AG10803 (cell line): ENCODE measurements around the gene HOXC6.

Experiments
- DNase-seq: peaks from one replicate; pipeline ENCODE4 v3.0.0; 2010; ENCODE audit warnings: low read depth
- H3K4me3 ChIP-seq: 2 replicates; pipeline ENCODE4 v1.5.1; 2011; ENCODE audit warnings: mild to moderate bottlenecking, low read length, control low read depth
- TF ChIP-seq, protein P1 (sequence below): conservative IDR thresholded peaks from 2 replicates; pipeline ENCODE4 v1.5.1; 2011; ENCODE audit warnings: mild to moderate bottlenecking, low read length, control low read depth, inconsistent platforms

Gene HOXC6

DNA sequence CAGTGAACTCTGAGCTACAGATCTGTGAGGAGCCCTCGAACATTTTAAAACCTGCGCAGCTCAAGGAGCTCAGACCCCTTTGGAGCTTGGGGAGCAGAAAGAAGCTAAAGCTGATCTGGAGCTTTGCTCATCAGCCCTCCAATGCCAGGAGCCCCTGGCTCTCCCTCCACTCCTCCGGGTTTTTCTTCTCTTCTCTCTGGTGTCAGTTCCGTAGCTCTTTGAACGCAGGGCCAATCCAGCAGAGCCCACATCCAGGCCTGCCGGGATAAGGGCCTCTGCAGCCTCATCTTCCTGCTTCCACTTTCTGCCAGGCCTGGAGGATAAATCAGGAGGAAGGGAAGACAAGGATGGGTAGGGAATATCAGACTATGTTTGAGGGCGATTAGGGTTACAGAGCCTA lies 31.4 kb downstream of the HOXC6 start:
- TF ChIP-seq, protein P1, sequence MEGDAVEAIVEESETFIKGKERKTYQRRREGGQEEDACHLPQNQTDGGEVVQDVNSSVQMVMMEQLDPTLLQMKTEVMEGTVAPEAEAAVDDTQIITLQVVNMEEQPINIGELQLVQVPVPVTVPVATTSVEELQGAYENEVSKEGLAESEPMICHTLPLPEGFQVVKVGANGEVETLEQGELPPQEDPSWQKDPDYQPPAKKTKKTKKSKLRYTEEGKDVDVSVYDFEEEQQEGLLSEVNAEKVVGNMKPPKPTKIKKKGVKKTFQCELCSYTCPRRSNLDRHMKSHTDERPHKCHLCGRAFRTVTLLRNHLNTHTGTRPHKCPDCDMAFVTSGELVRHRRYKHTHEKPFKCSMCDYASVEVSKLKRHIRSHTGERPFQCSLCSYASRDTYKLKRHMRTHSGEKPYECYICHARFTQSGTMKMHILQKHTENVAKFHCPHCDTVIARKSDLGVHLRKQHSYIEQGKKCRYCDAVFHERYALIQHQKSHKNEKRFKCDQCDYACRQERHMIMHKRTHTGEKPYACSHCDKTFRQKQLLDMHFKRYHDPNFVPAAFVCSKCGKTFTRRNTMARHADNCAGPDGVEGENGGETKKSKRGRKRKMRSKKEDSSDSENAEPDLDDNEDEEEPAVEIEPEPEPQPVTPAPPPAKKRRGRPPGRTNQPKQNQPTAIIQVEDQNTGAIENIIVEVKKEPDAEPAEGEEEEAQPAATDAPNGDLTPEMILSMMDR, result no peak
- H3K4me3 ChIP-seq, result no peak overlapping the region
- no peak for DNase-seq

DNA sequence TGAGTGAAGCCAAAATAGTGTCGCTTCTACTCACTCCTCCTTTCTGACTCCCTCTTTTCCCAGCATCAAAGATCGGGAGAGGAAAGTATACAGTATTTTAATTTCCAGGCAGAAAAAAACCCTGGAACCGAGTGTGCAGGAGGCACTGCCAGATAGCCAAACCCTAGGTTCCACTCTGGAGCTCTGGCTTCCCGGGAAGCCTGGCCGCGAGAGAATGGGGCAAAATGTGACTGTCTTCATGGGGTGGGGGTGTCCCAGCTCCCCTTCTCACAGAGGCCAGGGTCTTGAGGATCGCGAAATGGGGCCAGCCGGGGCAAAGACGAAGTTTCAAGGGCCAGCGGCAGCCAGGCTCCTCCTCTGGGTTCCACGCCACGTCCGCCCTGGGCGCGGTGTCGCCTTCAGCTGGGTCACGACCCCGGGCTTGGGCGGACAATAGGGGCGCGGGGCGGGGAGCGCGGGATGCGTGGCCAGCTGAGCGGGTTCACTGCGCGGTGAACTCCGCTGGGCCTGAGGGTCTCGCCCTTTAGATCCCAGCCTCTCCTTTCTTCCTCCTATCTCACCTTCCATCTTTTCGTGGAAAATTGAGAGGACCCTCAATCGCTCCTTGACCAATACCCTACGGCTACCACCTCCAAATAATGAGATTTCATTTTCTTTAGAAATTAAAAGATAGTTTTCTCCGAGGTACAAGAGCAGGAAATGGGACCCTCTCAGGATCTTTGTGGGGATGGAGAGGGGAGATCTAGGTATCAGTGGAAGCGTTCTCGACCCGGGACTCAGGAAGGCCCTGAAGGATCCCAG lies 32.1 kb downstream of the HOXC6 start:
- H3K4me3 ChIP-seq, result no peak overlapping the region
- DNase-seq, result no peak
- TF ChIP-seq, protein P1, result no peak

DNA sequence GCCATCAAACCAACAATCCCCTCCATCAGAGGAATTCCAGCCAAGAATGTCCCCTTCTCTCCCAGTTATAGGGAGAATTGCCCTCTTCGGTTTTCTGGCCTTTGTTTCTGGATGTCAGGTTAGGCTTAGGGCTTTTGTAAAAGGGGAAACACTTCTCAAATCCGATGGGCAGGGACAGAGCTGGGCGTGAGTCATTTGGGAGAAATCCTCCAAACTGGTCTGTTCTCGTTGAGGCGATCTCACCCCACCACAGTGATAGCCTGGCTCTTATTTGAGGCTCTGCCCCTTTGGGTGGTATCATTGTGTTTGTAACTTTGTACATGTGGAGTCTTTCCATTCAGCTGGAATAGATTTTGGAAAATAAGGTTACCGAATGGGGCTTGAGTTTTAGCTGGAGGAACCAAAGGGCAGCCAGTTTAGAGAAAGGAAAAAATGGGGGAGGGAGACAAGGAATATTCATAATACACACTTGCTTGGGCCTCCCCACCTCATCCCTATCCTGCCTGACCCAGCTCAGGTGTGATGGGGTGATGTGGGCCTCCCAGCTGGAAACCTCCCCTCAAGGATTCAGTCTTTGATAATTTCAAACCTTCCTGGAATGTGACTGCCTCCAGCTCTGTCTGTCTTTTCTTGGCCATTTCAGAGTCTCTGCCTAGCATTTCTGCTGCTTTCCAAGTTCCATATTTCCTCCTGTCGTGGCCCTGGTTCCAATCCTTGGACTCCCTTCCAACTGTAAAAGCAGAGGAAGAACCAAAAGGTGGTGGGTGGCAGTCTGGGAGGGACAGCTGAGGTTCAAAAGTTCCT lies 32.9 kb downstream of the HOXC6 start:
- H3K4me3 ChIP-seq, result no peak overlapping the region
- TF ChIP-seq, protein P1, result no peak
- DNase-seq, result no peak

DNA sequence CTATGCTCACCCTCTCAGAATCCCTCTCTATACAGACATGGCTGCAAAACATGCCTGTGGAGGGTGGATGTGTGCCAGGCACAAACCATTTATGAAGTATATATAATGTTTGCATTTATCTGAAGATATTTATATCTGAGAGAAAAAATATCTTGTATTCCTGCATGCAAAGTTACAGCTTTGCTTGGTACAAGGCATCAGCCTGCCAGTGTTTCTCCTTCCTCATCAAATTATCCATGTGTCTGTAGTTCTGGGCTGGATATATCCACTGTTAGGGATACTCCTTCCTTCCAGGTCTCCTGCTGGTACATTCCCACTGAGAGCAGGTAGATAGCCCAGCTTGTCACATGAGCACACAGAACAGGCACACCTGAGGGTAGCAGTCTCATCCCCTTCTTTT lies 37.4 kb downstream of the HOXC6 start:
- no peak for DNase-seq
- TF ChIP-seq, protein P1, result no peak
- no peak overlapping the region for H3K4me3 ChIP-seq

DNA sequence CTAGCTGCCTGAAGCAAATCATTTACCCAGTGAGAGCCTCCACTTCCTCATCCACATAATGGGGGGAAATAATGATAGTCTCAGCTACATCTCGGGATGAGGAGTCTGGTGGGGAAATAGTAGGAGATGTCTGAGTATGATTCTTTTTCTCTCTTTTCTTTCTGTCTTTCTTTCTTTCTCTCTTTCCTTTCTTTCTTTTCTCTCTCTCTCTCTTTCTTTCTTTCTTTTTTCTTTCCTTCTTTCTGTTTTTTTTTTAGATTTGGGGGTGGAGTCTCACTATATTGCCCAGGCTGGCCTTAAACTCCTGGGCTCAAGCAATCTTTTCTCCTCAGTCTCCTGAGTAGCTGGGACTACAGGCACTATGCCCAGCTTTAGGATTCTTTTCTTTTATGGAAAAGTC lies 38.2 kb downstream of the HOXC6 start:
- H3K4me3 ChIP-seq, result no peak overlapping the region
- TF ChIP-seq, protein P1, result no peak
- no peak for DNase-seq

DNA sequence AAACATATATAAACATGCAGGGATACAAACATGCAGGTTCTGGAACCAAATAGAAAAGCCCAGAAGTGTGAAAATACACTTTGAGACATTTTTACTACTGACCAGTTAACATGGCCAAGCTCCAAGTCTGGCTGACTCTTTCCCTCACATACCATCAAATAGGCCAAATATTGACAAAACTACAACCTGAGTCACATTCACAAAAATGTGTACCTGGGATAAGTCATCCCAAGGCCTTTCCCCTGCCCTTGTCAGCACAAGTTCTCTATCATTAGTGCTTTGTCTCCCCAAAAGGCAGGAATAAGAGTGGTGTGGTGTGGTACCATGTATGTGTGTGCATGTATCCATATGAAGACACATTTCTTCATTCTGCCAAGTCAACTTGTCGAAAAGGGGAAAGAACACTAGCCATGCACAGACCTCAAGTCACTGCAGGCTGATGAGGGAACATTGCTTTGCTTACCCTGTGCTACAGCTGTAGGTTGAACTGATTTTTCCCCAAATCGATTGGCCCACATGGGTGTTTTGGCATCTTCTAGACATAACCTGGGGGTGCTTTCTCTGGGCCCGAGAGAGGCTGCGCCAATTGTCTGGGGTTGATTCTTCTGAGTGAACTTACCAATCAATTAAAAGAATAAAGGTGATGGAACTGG lies 40.3 kb downstream of the HOXC6 start:
- H3K4me3 ChIP-seq, result no peak overlapping the region
- peak; percentile 43 for DNase-seq
- TF ChIP-seq, protein P1, result no peak
